LNCaP clone FGC (cell line): ENCODE data around the gene ALG6.
A peak's percentile ranks its signal among the peaks of the same experiment; 100 is the strongest.

Experiments used
- DNase-seq: peaks from one replicate; pipeline ENCODE4 v3.0.0-alpha.2; 2011; ENCODE audit warnings: low read depth
- H3K4me3 ChIP-seq: 2 replicates; pipeline ENCODE4 v1.5.1; 2011; ENCODE audit warnings: mild to moderate bottlenecking, low read depth, low read length, control low read depth
- TF ChIP-seq, protein P1 (sequence below): IDR thresholded peaks from 2 replicates; pipeline ENCODE4 v1.5.1; 2012; ENCODE audit warnings: mild to moderate bottlenecking; ENCODE audit not compliant: control insufficient read depth, insufficient read depth; ENCODE audit errors: extremely low read depth

ALG6 gene

DNA sequence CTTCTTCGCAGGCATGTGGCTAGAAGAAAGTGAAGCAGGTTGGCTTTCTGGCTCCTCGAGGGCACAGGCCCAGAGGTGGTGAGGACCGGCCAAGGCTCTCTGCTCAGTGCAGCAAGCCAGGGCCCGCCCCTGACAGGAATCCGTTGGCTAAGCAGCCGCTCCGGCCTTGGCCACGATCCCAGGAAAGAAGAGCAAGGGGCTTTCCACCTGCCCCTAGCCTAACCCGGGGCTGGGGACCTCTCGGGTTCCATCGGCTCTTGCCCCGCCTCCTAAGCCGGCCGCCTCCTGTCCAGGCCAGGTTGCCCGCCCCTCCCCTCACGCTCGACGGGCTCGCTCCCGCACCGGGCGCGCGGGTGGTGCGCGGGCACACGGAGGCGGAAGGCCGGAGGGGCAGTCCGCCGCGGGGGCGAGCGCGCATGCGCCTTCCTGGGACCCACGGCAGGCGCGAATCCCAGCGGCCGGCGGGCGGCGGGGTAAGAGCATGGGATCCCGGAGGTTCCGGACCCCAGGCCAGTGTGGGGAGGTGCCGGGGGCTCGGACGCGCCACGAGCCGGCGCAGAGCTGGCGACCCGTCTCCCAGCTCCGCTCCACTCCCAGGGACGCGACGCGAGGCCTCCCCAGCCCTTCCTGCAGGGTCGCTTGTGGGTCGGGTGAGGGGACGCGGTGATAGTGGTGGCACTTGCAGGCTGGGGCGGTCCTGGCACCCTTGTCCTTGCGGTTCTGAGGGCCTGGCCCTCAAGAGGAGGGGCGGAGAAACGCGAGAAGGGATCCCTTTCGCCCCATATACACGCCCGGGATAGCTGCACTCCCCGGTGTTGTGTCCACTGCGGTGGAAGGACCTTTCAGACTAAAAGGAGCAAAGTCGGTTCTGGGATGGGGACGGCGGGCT, at the start of gene ALG6:
Gene ALG6 (plus strand): TSS at position 413 of the 889 bp plus-strand sequence. CDS start 3,351 bp downstream, outside the sequence.
- TF ChIP-seq, protein P1, sequence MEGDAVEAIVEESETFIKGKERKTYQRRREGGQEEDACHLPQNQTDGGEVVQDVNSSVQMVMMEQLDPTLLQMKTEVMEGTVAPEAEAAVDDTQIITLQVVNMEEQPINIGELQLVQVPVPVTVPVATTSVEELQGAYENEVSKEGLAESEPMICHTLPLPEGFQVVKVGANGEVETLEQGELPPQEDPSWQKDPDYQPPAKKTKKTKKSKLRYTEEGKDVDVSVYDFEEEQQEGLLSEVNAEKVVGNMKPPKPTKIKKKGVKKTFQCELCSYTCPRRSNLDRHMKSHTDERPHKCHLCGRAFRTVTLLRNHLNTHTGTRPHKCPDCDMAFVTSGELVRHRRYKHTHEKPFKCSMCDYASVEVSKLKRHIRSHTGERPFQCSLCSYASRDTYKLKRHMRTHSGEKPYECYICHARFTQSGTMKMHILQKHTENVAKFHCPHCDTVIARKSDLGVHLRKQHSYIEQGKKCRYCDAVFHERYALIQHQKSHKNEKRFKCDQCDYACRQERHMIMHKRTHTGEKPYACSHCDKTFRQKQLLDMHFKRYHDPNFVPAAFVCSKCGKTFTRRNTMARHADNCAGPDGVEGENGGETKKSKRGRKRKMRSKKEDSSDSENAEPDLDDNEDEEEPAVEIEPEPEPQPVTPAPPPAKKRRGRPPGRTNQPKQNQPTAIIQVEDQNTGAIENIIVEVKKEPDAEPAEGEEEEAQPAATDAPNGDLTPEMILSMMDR, result no peak
- peak; percentile 70 for DNase-seq
- peak within 1 kb of the TSS; percentile 94 for H3K4me3 ChIP-seq

DNA sequence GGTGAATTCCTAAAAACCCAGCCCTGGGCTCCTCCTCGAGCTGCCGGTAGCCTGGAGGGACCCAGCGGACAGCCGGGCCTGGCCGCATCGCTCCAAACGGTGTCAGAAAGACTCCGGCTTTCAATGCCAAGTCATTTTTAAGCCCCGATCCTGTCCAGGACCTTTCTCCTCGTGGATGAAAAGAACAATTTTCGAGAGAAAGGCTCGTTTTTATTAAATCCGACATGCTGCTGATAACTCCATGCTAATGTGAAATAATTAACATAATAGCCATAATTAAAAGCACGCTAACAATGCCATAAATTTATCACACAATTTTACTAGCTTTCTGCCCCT, 49.6 kb upstream of the ALG6 start:
- peak overlapping the region; percentile 47 for H3K4me3 ChIP-seq
- TF ChIP-seq, protein P1, result no peak
- no peak for DNase-seq

DNA sequence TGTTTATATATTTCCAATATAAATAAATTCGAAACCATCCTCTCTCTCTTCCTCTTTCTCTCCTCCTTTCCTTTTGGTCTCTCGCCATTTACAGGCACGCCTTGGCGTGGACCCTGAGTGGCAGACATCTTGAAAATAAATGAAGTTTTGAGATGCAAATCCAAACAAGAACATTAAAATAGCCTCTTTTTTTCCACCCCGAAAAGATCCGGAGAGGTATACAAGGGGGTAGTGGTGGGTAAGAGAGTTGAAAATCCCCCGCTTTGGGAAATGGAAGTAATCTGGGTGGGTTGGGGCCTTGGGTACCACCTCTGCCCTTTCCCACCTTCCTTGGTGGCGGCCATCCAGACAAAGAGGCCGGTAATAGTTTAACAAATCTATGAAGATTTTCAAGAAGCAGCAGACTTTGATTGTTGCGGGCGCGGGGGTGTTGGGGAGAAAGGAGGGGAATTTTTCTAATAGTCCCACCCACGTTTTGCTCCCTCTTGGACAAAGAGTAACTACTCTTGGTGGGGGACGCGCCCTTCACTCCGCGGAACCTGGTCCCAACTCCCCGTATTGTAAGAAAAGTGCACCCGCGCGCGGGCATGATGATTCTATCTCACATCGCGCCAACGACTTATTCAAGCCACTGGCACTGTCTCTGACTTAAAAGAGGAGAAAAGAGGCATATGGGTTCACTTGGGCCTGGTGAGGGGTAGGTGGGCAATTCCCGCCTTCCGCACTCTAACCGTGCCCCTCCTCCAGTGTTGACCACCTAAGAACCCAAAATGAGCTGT, 49.0 kb upstream of the ALG6 start:
- no peak overlapping the region for H3K4me3 ChIP-seq
- DNase-seq, result no peak
- TF ChIP-seq, protein P1, result no peak

DNA sequence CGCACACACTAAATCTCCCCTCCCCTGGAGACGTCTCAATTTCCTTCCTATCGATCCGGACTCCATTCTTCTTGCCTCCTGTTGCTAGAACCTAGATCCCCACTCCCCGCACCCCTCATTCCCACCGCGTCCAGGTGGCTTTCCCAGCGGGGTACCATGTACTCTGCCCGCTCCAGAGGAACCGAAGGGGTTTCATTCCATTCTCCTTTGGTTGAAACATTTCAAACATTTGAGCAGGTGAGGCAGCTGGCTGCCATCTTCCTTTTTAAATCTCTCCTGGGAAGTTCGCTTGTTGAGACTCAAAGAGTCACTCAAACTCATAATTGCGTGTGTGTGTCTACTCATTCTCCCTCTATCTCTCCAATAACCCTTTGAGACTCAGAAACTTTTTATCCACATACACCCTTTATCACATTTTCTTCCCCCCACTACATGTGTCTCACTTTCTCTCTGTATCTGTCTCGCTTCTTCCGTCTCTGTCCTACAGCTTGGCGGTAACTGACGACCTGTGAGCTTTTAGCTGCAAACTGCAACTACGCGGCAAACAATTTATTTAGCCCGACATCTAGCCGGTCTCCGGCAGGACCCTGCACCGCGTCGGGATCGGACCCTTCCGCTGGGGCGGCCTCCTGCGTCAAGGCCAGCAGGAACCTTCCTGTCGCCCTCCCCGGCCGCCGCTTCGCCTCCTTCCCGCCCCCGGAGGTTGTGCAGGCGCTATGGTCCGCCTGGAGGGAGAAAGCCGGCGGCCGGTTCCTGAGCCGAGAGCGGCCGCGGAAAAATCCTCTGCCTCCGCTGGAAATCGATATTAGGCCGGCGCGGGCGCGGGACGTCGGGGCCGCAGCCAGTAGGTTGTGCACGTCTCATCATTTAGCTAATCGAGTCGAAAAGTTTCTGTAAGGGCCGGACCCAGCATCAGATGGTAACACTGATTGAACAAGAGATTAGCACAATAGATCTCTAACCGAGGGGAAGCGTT, 48.1 kb upstream of the ALG6 start:
- no peak overlapping the region for H3K4me3 ChIP-seq
- TF ChIP-seq, protein P1, result no peak
- DNase-seq, result no peak

DNA sequence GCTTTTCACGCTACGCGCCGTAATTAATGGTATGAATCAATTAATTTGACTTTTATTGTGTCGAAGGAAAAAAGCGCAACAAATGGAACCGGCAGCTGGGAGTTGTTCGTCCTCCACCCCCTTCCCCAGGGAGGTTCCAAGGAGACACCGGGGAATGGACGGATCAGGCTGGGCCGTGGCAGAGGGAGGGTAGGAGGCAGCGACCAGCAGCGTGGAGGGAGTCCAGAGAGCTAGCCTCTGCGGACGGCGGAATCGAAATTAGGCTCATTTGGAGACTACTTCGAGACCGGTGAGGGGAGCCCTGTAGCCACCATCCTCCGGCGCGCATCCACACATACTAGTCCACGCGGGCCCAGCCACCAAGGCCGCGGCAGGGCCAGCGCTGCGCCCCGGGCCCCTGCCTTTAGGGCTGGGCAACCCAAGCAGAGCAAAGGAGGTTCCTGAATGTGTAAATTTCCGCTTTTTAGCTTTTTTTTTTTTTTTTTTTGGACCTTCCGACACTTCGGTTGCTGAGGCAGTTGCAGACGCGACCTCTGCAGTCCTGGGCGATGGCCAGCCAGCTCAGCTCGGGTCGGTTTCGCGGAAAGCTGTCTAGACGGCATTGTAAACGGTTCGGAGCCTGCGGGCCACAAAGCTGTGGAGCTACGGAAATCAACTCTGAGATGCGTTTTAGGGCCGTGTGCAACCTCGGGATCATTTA, 47.3 kb upstream of the ALG6 start:
- H3K4me3 ChIP-seq, result no peak overlapping the region
- no peak for DNase-seq
- TF ChIP-seq, protein P1, result no peak

DNA sequence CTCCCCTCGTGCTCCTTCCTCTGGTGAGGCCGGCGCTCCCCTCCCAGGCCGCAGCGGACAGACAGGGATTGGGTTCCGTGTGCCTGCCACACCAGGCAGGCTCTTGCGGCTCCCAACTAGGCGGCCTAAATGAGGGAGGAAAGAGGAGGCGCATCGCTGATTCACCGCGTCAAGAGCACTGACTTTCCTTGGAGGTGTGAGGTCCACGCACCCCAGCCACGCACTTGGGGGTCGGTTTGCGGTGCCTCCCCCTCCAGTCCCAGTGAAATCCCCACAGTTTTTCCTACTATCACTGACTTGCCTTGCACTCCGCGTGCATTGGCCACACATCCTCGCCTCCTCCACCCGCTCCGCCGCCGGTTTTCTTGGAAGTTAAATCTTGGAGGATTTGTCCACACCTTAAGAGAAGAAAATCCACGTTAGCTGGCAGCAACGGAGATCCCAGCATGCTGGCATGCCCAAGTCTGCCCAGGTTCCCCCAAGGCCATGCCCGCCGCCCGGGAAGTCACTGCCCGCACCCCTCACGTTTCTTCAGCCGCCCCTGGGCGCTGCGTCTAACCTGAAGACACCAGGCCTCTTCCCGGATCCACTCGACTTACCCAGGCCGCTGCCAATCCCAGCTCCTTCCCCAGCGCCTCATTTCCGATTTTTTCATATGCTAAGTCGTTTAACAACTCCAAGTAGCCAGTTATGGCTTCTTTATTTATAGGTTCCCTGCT, 46.2 kb upstream of the ALG6 start:
- no peak for DNase-seq
- no peak overlapping the region for H3K4me3 ChIP-seq
- TF ChIP-seq, protein P1, result no peak
